AG04450 (cell line): ENCODE data around the gene IL17D. TPM values are rescaled to one million over a fixed set of nuclear protein-coding genes. Genes with fewer than 3 reads are reported as not detected.

Experiments
- CTCF ChIA-PET: fragments of 300-600, 350-600 bp; formaldehyde crosslinking; extraction: SDS; loops from one replicate; lab custom pipeline; 2022; ENCODE audit warnings: antibody characterized with exemption, inconsistent platforms; lab: Charles Lee
- POLR2A ChIA-PET: fragments of 350-600 bp; formaldehyde crosslinking; extraction: SDS; loops from one replicate; lab custom pipeline; 2021; ENCODE audit warnings: antibody characterized with exemption, inconsistent platforms; lab: Yijun Ruan, JAX
- DNase-seq: peaks from one replicate; pipeline ENCODE4 v3.0.0-alpha.2; 2011; ENCODE audit warnings: low read depth, low spot score
- H3K27ac ChIP-seq: one replicate; pipeline ENCODE4 v1.5.1; 2012; ENCODE audit warnings: low read depth, low read length, control low read depth
- H3K27me3 ChIP-seq: one replicate; pipeline ENCODE4 v1.6.0; 2012; ENCODE audit warnings: low read length; ENCODE audit not compliant: control insufficient read depth, insufficient read depth
- H3K4me3 ChIP-seq: 2 replicates; pipeline ENCODE4 v1.5.1; 2011; ENCODE audit warnings: mild to moderate bottlenecking, low read depth, low read length, control low read depth
- H3K9me3 ChIP-seq: 2 replicates; pipeline ENCODE4 v1.5.1; 2012; ENCODE audit warnings: low read length; ENCODE audit not compliant: control insufficient read depth, insufficient read depth
- CTCF ChIP-seq: IDR thresholded peaks from 2 replicates; pipeline ENCODE4 v1.5.1; 2011; ENCODE audit warnings: low read depth, low read length, control low read depth, inconsistent platforms
- polyA plus RNA-seq: library from polyadenylated mRNA; depleted of rRNA; stranded (reverse); fragments of >200 nt; gene quantifications from 2 replicates; pipeline ENCODE4 v1.2.3, GENCODE V29; 2011

Gene IL17D
- polyA plus RNA-seq, 1 experiment: 3.2 TPM

- TF ChIP-seq CTCF: no peak
- ChIA-PET CTCF (no interaction called here), POLR2A (no interaction called here)
- DNase-seq: no peak
- no peak overlapping the region for H3K4me3 ChIP-seq
- peaks cover 8% of the 10 kb centered on the region for H3K27me3 ChIP-seq
- H3K27ac ChIP-seq: no peak overlapping the region
- H3K9me3 ChIP-seq: no peaks in the 10 kb centered on the region; the same call in 1 of the 2 replicates
Observed at GRCh38 chr13:20718958-20719566, 15.6 kb downstream of the IL17D start.

- Histone ChIP-seq H3K27me3 (peaks cover 8% of the 10 kb centered on the region), H3K4me3 (no peak overlapping the region), H3K9me3 (no peaks in the 10 kb centered on the region; the same call in 1 of the 2 replicates), H3K27ac (no peak overlapping the region)
- POLR2A ChIA-PET: no interaction called here
- TF ChIP-seq CTCF: no peak
- DNase-seq: no peak
- CTCF ChIA-PET: no interaction called here
Observed at GRCh38 chr13:20719783-20720182, 16.3 kb downstream of the IL17D start.

DNA sequence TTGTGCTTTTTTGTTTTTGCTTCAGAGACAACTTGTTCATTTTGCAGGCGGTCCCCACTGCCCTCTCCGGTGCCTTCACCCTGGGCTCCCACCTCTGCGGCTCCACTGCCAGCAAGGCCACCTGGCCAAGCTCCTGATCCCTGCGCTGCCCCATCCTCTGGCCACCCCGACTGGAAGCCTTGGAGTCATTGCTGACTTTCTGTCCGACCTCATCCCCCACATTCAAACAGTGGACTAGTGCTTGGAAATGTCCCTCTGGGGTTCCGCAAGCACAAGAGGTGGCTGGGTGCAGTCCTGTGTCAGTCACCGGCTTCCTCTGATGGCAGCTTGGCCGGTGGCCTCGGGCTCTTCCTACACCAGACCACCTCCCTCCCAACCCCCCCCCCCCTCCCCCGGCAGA is 17.0 kb downstream of the IL17D start:
- no peak overlapping the region for H3K4me3 ChIP-seq
- H3K9me3 ChIP-seq: no peaks in the 10 kb centered on the region; the same call in 1 of the 2 replicates
- DNase-seq: no peak
- H3K27me3 ChIP-seq: peaks cover 8% of the 10 kb centered on the region
- H3K27ac ChIP-seq: no peak overlapping the region
- TF ChIP-seq CTCF: no peak
- ChIA-PET POLR2A (no interaction called here), CTCF (interaction anchor here (2.3 kb wide), 1 partner anchor 108 kb away, joined by 10 read pairs; no protein-coding TSS in a partner anchor)

- ChIA-PET CTCF (interaction anchor here (0.5 to 2.3 kb wide), 2 partner anchors 14 to 108 kb away, joined by 8 to 10 read pairs; no protein-coding TSS in a partner anchor), POLR2A (no interaction called here)
- Histone ChIP-seq H3K9me3 (no peaks in the 10 kb centered on the region; the same call in 1 of the 2 replicates), H3K27ac (no peak overlapping the region), H3K4me3 (no peak overlapping the region), H3K27me3 (peaks cover 8% of the 10 kb centered on the region)
- no peak for DNase-seq
- TF ChIP-seq CTCF: no peak
Observed at GRCh38 chr13:20721058-20721453, 17.6 kb downstream of the IL17D start.
